ENCODE measurements around the gene FBXO30. TPM values are rescaled to one million over a fixed set of nuclear protein-coding genes. Genes with fewer than 3 reads are reported as not detected.

FBXO30 gene
- total RNA-seq, 1 experiment from 2014 or later: 3.6 TPM

- no peak for DNase-seq
- Mint-ChIP-seq H3K9me3 (ENCODE audit: low read depth, unreplicated experiment) (no peaks in the 10 kb centered on the region), H3K27me3 (ENCODE audit: unreplicated experiment) (no peaks in the 10 kb centered on the region), H3K27ac (ENCODE audit: unreplicated experiment) (no peak overlapping the region), H3K4me1 (ENCODE audit: low read depth, unreplicated experiment) (peaks cover 7% of the 10 kb centered on the region), H3K36me3 (ENCODE audit: insufficient read depth, unreplicated experiment) (no peaks in the 10 kb centered on the region), H3K4me3 (ENCODE audit: low read depth, unreplicated experiment) (no peak overlapping the region)
- intact Hi-C loops (cut with micrococcal nuclease; ENCODE audit: unreplicated experiment): no loop called here
- CTCF ChIA-PET: no interaction called here
- BruUV-seq (replicated peaks): no TSS peak
- TF ChIP-seq CTCF (IDR thresholded peaks at IDR 0.05; ENCODE audit: unreplicated experiment): no peak
These were observed 65.0 kb downstream of the FBXO30 start for GRCh38 chr6:145749632-145750031.

- H3K4me1 Mint-ChIP-seq (ENCODE audit: low read depth, unreplicated experiment): peaks cover 7% of the 10 kb centered on the region
- intact Hi-C loops (cut with micrococcal nuclease; ENCODE audit: unreplicated experiment): no loop called here
- H3K36me3 Mint-ChIP-seq (ENCODE audit: insufficient read depth, unreplicated experiment): no peaks in the 10 kb centered on the region
- CTCF ChIA-PET: no interaction called here
- no peak overlapping the region for H3K27ac Mint-ChIP-seq (ENCODE audit: unreplicated experiment)
- no peak overlapping the region for H3K4me3 Mint-ChIP-seq (ENCODE audit: low read depth, unreplicated experiment)
- no peak for DNase-seq
- no TSS peak for BruUV-seq (replicated peaks)
- H3K27me3 Mint-ChIP-seq (ENCODE audit: unreplicated experiment): no peaks in the 10 kb centered on the region
- no peak for TF ChIP-seq CTCF (IDR thresholded peaks at IDR 0.05; ENCODE audit: unreplicated experiment)
- H3K9me3 Mint-ChIP-seq (ENCODE audit: low read depth, unreplicated experiment): no peaks in the 10 kb centered on the region
These were observed 68.7 kb downstream of the FBXO30 start for GRCh38 chr6:145745861-145746260.

- BruUV-seq (replicated peaks): no TSS peak
- no peak overlapping the region for H3K4me3 Mint-ChIP-seq (ENCODE audit: low read depth, unreplicated experiment)
- no peaks in the 10 kb centered on the region for H3K36me3 Mint-ChIP-seq (ENCODE audit: insufficient read depth, unreplicated experiment)
- peaks cover 3% of the 10 kb centered on the region for H3K4me1 Mint-ChIP-seq (ENCODE audit: low read depth, unreplicated experiment)
- H3K27me3 Mint-ChIP-seq (ENCODE audit: unreplicated experiment): no peaks in the 10 kb centered on the region
- no peak overlapping the region for H3K27ac Mint-ChIP-seq (ENCODE audit: unreplicated experiment)
- CTCF ChIA-PET: no interaction called here
- no peaks in the 10 kb centered on the region for H3K9me3 Mint-ChIP-seq (ENCODE audit: low read depth, unreplicated experiment)
- TF ChIP-seq CTCF (IDR thresholded peaks at IDR 0.05; ENCODE audit: unreplicated experiment): no peak
- intact Hi-C loops (cut with micrococcal nuclease; ENCODE audit: unreplicated experiment): no loop called here
- DNase-seq: no peak
These were observed 70.0 kb downstream of the FBXO30 start for GRCh38 chr6:145744619-145745018.

Other genes starting within 250 kb of the FBXO30 start
- 2.5 and 2.7 TPM in 2 replicates for gene EPM2A, start 79.3 kb downstream of the FBXO30 start, total RNA-seq (2022)
- gene SHPRH, start 149.6 kb upstream of the FBXO30 start, total RNA-seq (2022): 11.1 and 12.7 TPM in 2 replicates
- gene GRM1, start 214.3 kb upstream of the FBXO30 start, total RNA-seq (2022): 0.12 TPM in 1 of 2 replicates, not detected in the other

Measured in Calu3 (cell line).